D721Med (cell line): Measurements from ENCODE around the gene ASIC1.

ENCODE experiments used
- DNase-seq: peaks from one replicate; pipeline ENCODE4 v3.0.0; 2011; ENCODE audit warnings: low spot score; ENCODE audit not compliant: insufficient read length
- FAIRE-seq: peaks from 2 replicates; lab custom pipeline; 2011; peaks lifted over from hg19 to GRCh38; lab: Jason Lieb, UNC
- CTCF ChIP-seq: IDR thresholded peaks from 2 replicates; pipeline ENCODE4 v1.5.1; 2012; ENCODE audit warnings: mild to moderate bottlenecking, control low read depth; ENCODE audit not compliant: insufficient read depth; ENCODE audit errors: missing control alignments

ASIC1 gene

GRCh38 chr12:50057000-50057841, at the start of gene ASIC1:
TSS of gene ASIC1 (plus strand) at chr12:50057596. CDS start at chr12:50058767, 1,171 bp downstream.
- FAIRE-seq (no peak), DNase-seq (peak; percentile 82)
- no peak for TF ChIP-seq CTCF

GRCh38 chr12:50013361-50014147, 43.8 kb upstream of the ASIC1 start:
- TF ChIP-seq CTCF: no peak
- DNase-seq: no peak
- no peak for FAIRE-seq

GRCh38 chr12:50014342-50014741, 43.1 kb upstream of the ASIC1 start:
- no peak for FAIRE-seq
- TF ChIP-seq CTCF: no peak
- no peak for DNase-seq

GRCh38 chr12:50016501-50017475, 40.6 kb upstream of the ASIC1 start:
- DNase-seq (no peak), FAIRE-seq (no peak)
- no peak for TF ChIP-seq CTCF

- FAIRE-seq (no peak), DNase-seq (no peak)
- TF ChIP-seq CTCF: no peak
These were observed 39.8 kb upstream of the ASIC1 start for GRCh38 chr12:50017641-50018040.

GRCh38 chr12:50018154-50018553, 39.2 kb upstream of the ASIC1 start:
- FAIRE-seq: no peak
- no peak for DNase-seq
- no peak for TF ChIP-seq CTCF
